CD4-positive, alpha-beta T cell (primary cell): Measurements from ENCODE around the gene PRMT7. TPM values are rescaled to one million over a fixed set of nuclear protein-coding genes. Genes with fewer than 3 reads are reported as not detected.

ENCODE experiments used
- ATAC-seq: fragments of 200-7000 bp; cut with Tn5 transposase; one replicate; pipeline ENCODE4 v1.10.0; 2022; ENCODE audit warnings: mild to moderate bottlenecking; ENCODE audit not compliant: poor library complexity
- CTCF ChIA-PET: fragments of 350-600 bp; sonication (Branson Sonifier 250); formaldehyde crosslinking; loops from one replicate; lab custom pipeline; 2021; ENCODE audit warnings: antibody characterized with exemption, inconsistent platforms; lab: Charles Lee
- POLR2A ChIA-PET: fragments of 350-600 bp; sonication (Branson Sonifier 250); formaldehyde crosslinking; loops from one replicate; lab custom pipeline; 2021; ENCODE audit warnings: antibody characterized with exemption, inconsistent platforms; lab: Charles Lee
- DNase-seq, 14 experiments: peaks; one replicate each; pipeline ENCODE4 v3.0.0-alpha.2; 2013 to 2020; ENCODE audit warnings: mixed read lengths in 2 of 14
- H3K27ac ChIP-seq, 2 donors: one replicate each; pipeline versions ENCODE4 v1.5.1 to v1.7.0; 2013; ENCODE audit warnings: low read length in 2 of 2, low read depth in 1 of 2, mild to moderate bottlenecking in 1 of 2
- H3K27me3 ChIP-seq, 2 experiments: 1 replicate in 1 of 2; 2 replicates in 1 of 2; pipeline versions ENCODE4 v1.6.1 to v1.7.0; 2013; ENCODE audit warnings: low read length in 2 of 2, control low read depth in 1 of 2, mild to moderate bottlenecking in 1 of 2, moderate library complexity in 1 of 2; ENCODE audit not compliant: insufficient read depth in 2 of 2, control insufficient read depth in 1 of 2
- H3K36me3 ChIP-seq: one replicate; pipeline ENCODE4 v1.6.1; 2013; ENCODE audit warnings: low read length, control low read depth; ENCODE audit not compliant: insufficient read depth
- H3K4me1 ChIP-seq: one replicate; pipeline ENCODE4 v1.6.1; 2013; ENCODE audit warnings: low read length, control low read depth; ENCODE audit not compliant: insufficient read depth
- H3K4me3 ChIP-seq: one replicate; pipeline ENCODE4 v1.5.1; 2013; ENCODE audit warnings: mild to moderate bottlenecking, low read length, moderate library complexity
- H3K9me3 ChIP-seq, 2 experiments: 1 replicate in 1 of 2; 2 replicates in 1 of 2; pipeline versions ENCODE4 v1.6.1 to v1.7.0; 2013; ENCODE audit warnings: low read length in 2 of 2, mild to moderate bottlenecking in 2 of 2, control low read depth in 1 of 2, moderate library complexity in 1 of 2; ENCODE audit not compliant: control insufficient read depth in 1 of 2, insufficient read depth in 1 of 2
- H3K27ac Mint-ChIP-seq: one replicate; pipeline ENCODE4 v1.8.0; 2020; ENCODE audit warnings: mixed read lengths
- H3K27me3 Mint-ChIP-seq: one replicate; pipeline ENCODE4 v1.8.0; 2021; ENCODE audit warnings: mixed read lengths
- H3K36me3 Mint-ChIP-seq: one replicate; pipeline ENCODE4 v1.8.0; 2021; ENCODE audit warnings: low read depth, mixed read lengths
- H3K4me1 Mint-ChIP-seq: one replicate; pipeline ENCODE4 v1.8.0; 2021; ENCODE audit warnings: low read depth, mixed read lengths
- H3K4me3 Mint-ChIP-seq: one replicate; pipeline ENCODE4 v1.8.0; 2020; ENCODE audit warnings: mild to moderate bottlenecking, mixed read lengths
- H3K9me3 Mint-ChIP-seq: one replicate; pipeline ENCODE4 v1.8.0; 2020; ENCODE audit warnings: mixed read lengths
- intact Hi-C, 2 experiments: fragments of 100-400 bp; cut with DNase I in 1 of 2; cut with micrococcal nuclease in 1 of 2; formaldehyde crosslinking; loops; one replicate each; pipeline versions ENCODE4 v1.15.1 to v1.9.0; 2023 to 2025; cut with DNase I, micrococcal nuclease
- total RNA-seq, 174 experiments: library from RNA in 2 of 174; stranded (reverse) in 2 of 174; gene quantifications; one replicate each; pipeline ENCODE4 v1.2.3 and lab custom pipeline; 2021 to 2026
- TF ChIP-seq, protein P1 (sequence below): fragments of 200-600 bp; IDR thresholded peaks from one replicate; pipeline ENCODE4 v1.8.0; 2022; ENCODE audit warnings: antibody characterized with exemption, mild to moderate bottlenecking

PRMT7 gene
- total RNA-seq, 2 experiments from 2014 or later, result 46.3 to 51.0 TPM

DNA sequence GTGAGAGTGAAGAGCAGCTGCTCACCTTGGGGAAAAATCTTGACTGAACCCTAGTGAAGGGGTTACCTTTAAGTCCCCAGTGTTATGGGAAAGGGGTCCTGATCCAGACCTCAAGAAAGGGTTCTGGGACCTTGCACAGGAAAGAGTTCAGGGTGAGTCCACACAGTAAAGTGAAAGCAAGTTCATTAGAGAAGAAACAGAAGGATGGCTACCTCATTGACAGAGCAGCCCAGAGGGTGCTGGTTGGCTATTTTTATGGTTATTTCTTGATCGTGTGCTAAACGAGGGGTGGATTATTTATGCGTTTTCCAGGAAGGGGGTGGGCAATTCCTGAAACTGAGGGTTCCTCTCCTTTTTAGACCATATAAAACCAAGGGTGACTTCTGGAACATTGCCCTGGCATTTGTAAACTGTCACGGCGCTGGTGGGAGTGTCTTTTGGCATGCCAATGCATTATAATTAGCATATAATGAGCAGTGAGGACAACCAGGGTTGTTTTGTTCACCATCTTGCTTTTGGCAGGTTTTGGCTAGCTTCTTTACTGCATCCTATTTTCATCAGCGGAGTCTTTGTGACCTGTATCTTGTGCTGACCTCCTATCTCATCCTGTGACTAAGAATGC is 79.0 kb downstream of the PRMT7 start:
- ATAC-seq (no peak), DNase-seq (no peak)
- H3K36me3 Mint-ChIP-seq, result no peaks in the 10 kb centered on the region
- H3K4me1 Mint-ChIP-seq, result peaks cover under 1% of the 10 kb centered on the region
- H3K27me3 ChIP-seq, result no peaks in the 10 kb centered on the region
- no peaks in the 10 kb centered on the region for H3K36me3 ChIP-seq
- TF ChIP-seq, protein P1, sequence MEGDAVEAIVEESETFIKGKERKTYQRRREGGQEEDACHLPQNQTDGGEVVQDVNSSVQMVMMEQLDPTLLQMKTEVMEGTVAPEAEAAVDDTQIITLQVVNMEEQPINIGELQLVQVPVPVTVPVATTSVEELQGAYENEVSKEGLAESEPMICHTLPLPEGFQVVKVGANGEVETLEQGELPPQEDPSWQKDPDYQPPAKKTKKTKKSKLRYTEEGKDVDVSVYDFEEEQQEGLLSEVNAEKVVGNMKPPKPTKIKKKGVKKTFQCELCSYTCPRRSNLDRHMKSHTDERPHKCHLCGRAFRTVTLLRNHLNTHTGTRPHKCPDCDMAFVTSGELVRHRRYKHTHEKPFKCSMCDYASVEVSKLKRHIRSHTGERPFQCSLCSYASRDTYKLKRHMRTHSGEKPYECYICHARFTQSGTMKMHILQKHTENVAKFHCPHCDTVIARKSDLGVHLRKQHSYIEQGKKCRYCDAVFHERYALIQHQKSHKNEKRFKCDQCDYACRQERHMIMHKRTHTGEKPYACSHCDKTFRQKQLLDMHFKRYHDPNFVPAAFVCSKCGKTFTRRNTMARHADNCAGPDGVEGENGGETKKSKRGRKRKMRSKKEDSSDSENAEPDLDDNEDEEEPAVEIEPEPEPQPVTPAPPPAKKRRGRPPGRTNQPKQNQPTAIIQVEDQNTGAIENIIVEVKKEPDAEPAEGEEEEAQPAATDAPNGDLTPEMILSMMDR, result no peak
- H3K27ac ChIP-seq, result no peak overlapping the region
- H3K4me1 ChIP-seq, result no peaks in the 10 kb centered on the region
- H3K27ac Mint-ChIP-seq, result no peak overlapping the region
- CTCF ChIA-PET, result no interaction called here
- no peaks in the 10 kb centered on the region for H3K9me3 ChIP-seq
- H3K4me3 ChIP-seq, result no peak overlapping the region
- H3K4me3 Mint-ChIP-seq, result no peak overlapping the region
- intact Hi-C loops, result no loop called here
- POLR2A ChIA-PET, result no interaction called here
- H3K9me3 Mint-ChIP-seq, result no peaks in the 10 kb centered on the region
- H3K27me3 Mint-ChIP-seq, result no peaks in the 10 kb centered on the region

GRCh38 chr16:68393333-68393732 is 82.5 kb downstream of the PRMT7 start:
- POLR2A ChIA-PET, result interaction anchor here (1.4 kb wide), 1 partner anchor 117 kb away, joined by 4 read pairs; no protein-coding TSS in a partner anchor
- H3K27me3 ChIP-seq, result no peaks in the 10 kb centered on the region
- no peak overlapping the region for H3K27ac ChIP-seq
- DNase-seq (no peak), ATAC-seq (no peak)
- Mint-ChIP-seq H3K27ac (no peak overlapping the region), H3K4me1 (peaks cover 7% of the 10 kb centered on the region), H3K4me3 (no peak overlapping the region), H3K36me3 (no peaks in the 10 kb centered on the region), H3K27me3 (no peaks in the 10 kb centered on the region), H3K9me3 (no peaks in the 10 kb centered on the region)
- no peak overlapping the region for H3K4me3 ChIP-seq
- no peaks in the 10 kb centered on the region for H3K36me3 ChIP-seq
- CTCF ChIA-PET, result interaction anchor here (8.9 kb wide), 1 partner anchor 117 kb away, joined by 77 read pairs; no protein-coding TSS in a partner anchor
- intact Hi-C loops, result no loop called here
- no peaks in the 10 kb centered on the region for H3K9me3 ChIP-seq
- peaks cover 13% of the 10 kb centered on the region for H3K4me1 ChIP-seq
- TF ChIP-seq, protein P1, result no peak

- intact Hi-C loops, result loop anchor here in 1 of 2 experiments (5.0 kb wide), 1 partner anchor 52 kb away; the partner anchor contains the start of gene SMPD3
Observed at GRCh38 chr16:68395167-68395786, 84.5 kb downstream of the PRMT7 start.

More at GRCh38 chr16:68395167-68395786, 84.5 kb downstream of the PRMT7 start:
- Mint-ChIP-seq H3K4me1 (peaks cover 8% of the 10 kb centered on the region), H3K4me3 (no peak overlapping the region), H3K27ac (no peak overlapping the region), H3K36me3 (no peaks in the 10 kb centered on the region), H3K27me3 (no peaks in the 10 kb centered on the region), H3K9me3 (no peaks in the 10 kb centered on the region)
- no peak for DNase-seq
- no peaks in the 10 kb centered on the region for H3K27me3 ChIP-seq
- POLR2A ChIA-PET, result interaction anchor here (0.6 to 3.0 kb wide), 3 partner anchors 22 to 686 kb away, joined by 3 to 21 read pairs (median 15); no protein-coding TSS in a partner anchor
- no peaks in the 10 kb centered on the region for H3K9me3 ChIP-seq
- no peaks in the 10 kb centered on the region for H3K36me3 ChIP-seq
- TF ChIP-seq, protein P1, result no peak
- H3K4me3 ChIP-seq, result no peak overlapping the region
- CTCF ChIA-PET, result interaction anchor here (0.7 to 8.9 kb wide), 3 partner anchors 24 to 125 kb away, joined by 4 to 77 read pairs (median 21); no protein-coding TSS in a partner anchor
- no peak for ATAC-seq
- no peak overlapping the region for H3K27ac ChIP-seq
- H3K4me1 ChIP-seq, result peaks cover 21% of the 10 kb centered on the region
